Loucy (cell line): ENCODE measurements around the gene DGKQ.

Experiments used
- EZH2phosphoT487 ChIP-seq: fragments of 200-600 bp; IDR thresholded peaks from 2 replicates; pipeline ENCODE4 v1.6.1; 2018; ENCODE audit warnings: antibody characterized with exemption, mild to moderate bottlenecking, moderate library complexity, borderline replicate concordance
- TF ChIP-seq, protein P1 (sequence below): fragments of 200-600 bp; sonication (generic); conservative IDR thresholded peaks from 2 replicates; pipeline ENCODE4 v1.5.1; 2014; ENCODE audit warnings: mild to moderate bottlenecking, antibody characterized with exemption, low read length

DNA sequence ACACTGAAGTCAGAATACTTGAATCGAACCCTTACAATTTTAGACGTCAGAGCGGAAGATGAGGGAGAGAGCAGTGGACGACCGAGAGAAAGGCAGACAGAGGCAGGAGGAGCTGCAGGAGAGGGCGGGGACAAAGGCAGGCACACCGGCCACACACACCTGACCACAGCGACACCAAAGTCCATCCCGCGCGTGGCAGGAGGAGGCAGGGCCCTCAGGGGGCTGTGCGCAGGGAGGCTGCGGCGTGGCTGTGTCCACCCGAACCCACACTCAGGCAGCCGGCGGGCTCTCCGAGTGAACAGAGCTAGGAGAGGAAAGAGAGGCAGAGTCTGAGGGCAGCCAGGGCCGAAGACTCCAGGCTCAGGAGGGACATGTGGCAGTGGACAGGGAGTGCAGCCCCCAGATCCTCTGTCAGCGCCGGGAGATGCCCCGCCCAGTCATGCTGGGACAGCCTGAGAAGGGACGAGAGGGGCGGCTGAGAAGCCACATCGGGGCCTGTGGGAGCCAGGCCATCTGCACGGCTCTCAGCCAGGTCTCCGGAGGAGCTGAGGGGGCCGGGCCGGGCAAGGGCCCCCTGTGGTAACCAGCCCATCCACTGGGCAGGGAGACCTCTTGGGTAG is 61.4 kb downstream of the DGKQ start:
- TF ChIP-seq, protein P1, sequence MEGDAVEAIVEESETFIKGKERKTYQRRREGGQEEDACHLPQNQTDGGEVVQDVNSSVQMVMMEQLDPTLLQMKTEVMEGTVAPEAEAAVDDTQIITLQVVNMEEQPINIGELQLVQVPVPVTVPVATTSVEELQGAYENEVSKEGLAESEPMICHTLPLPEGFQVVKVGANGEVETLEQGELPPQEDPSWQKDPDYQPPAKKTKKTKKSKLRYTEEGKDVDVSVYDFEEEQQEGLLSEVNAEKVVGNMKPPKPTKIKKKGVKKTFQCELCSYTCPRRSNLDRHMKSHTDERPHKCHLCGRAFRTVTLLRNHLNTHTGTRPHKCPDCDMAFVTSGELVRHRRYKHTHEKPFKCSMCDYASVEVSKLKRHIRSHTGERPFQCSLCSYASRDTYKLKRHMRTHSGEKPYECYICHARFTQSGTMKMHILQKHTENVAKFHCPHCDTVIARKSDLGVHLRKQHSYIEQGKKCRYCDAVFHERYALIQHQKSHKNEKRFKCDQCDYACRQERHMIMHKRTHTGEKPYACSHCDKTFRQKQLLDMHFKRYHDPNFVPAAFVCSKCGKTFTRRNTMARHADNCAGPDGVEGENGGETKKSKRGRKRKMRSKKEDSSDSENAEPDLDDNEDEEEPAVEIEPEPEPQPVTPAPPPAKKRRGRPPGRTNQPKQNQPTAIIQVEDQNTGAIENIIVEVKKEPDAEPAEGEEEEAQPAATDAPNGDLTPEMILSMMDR = no peak
- no peak for TF ChIP-seq EZH2phosphoT487
